H1 (cell line): Measurements from ENCODE around the gene SCMH1. TPM values are rescaled to one million over a fixed set of nuclear protein-coding genes. Genes with fewer than 3 reads are reported as not detected.

Source experiments
- CTCF ChIA-PET: fragments of 300-600 bp; sonication (Branson Sonifier 250); formaldehyde crosslinking; loops from one replicate; lab custom pipeline; 2021; ENCODE audit not compliant: partially characterized antibody; lab: Charles Lee
- POLR2A ChIA-PET: fragments of 300-600 bp; sonication (Branson Sonifier 250); formaldehyde crosslinking; loops from one replicate; lab custom pipeline; 2021; ENCODE audit warnings: inconsistent platforms; ENCODE audit not compliant: partially characterized antibody; lab: Charles Lee
- DNase-seq, 2 experiments: peaks; one replicate each; pipeline versions ENCODE4 v3.0.0 to v3.0.0-alpha.2; 2010 to 2022; ENCODE audit warnings: low spot score in 2 of 2, low read depth in 1 of 2, mixed read lengths in 1 of 2
- FAIRE-seq: peaks from 2 replicates; lab custom pipeline; 2011; peaks lifted over from hg19 to GRCh38; lab: Jason Lieb, UNC
- H2AFZ ChIP-seq: 2 replicates; pipeline ENCODE4 v1.8.1; 2012; ENCODE audit warnings: low read length, inconsistent platforms
- H2AK5ac ChIP-seq: 2 replicates; pipeline ENCODE4 v1.6.1; 2013; ENCODE audit warnings: low read depth, low read length
- H2BK120ac ChIP-seq: replicated peaks from 2 replicates; pipeline ENCODE3; 2013; ENCODE audit warnings: low read depth, low read length, inconsistent platforms
- H2BK12ac ChIP-seq: 2 replicates; pipeline ENCODE4 v1.6.1; 2013; ENCODE audit warnings: low read depth, low read length
- H2BK15ac ChIP-seq: 2 replicates; pipeline ENCODE4 v1.6.1; 2013; ENCODE audit warnings: low read length
- H2BK20ac ChIP-seq: 2 replicates; pipeline ENCODE4 v1.6.1; 2013; ENCODE audit warnings: low read length
- H2BK5ac ChIP-seq: 2 replicates; pipeline ENCODE4 v1.6.1; 2013; ENCODE audit warnings: low read depth, low read length
- H3K14ac ChIP-seq: 2 replicates; pipeline ENCODE4 v1.6.1; 2013; ENCODE audit warnings: inconsistent platforms; ENCODE audit not compliant: insufficient read length
- H3K18ac ChIP-seq: 2 replicates; pipeline ENCODE4 v1.6.1; 2013; ENCODE audit warnings: low read length; ENCODE audit errors: extremely low read depth
- H3K23ac ChIP-seq: 2 replicates; pipeline ENCODE4 v1.6.1; 2013; ENCODE audit warnings: inconsistent platforms; ENCODE audit not compliant: insufficient read length
- H3K23me2 ChIP-seq: 2 replicates; pipeline ENCODE4 v1.6.1; 2013; ENCODE audit warnings: low read depth, low read length
- H3K27ac ChIP-seq: 2 replicates; pipeline ENCODE4 v1.6.1; 2011; ENCODE audit warnings: low read depth, low read length, inconsistent platforms
- H3K27me3 ChIP-seq, 4 experiments: replicated peaks in 1 of 4; 1 replicate in 1 of 4; 2 replicates in 3 of 4; pipeline versions ENCODE4 v1.6.1 to v1.8.1; 2011 to 2013; ENCODE audit warnings: low read length in 3 of 4, mild to moderate bottlenecking in 3 of 4, inconsistent platforms in 2 of 4, mixed read lengths in 2 of 4, moderate library complexity in 1 of 4; ENCODE audit not compliant: control insufficient read depth in 3 of 4, insufficient read depth in 3 of 4; ENCODE audit errors: extremely low read depth in 1 of 4
- H3K36me3 ChIP-seq, 4 experiments: 2 replicates each; pipeline versions ENCODE4 v1.6.1 to v1.8.1; 2011 to 2013; ENCODE audit warnings: mild to moderate bottlenecking in 4 of 4, low read length in 3 of 4, moderate library complexity in 2 of 4, control low read depth in 1 of 4, inconsistent platforms in 1 of 4; ENCODE audit not compliant: insufficient read depth in 4 of 4, control insufficient read depth in 2 of 4
- H3K4ac ChIP-seq: replicated peaks from 2 replicates; pipeline ENCODE3; 2013; ENCODE audit warnings: low read length, low read depth, mixed read lengths, inconsistent platforms; ENCODE audit not compliant: insufficient read length
- H3K4me1 ChIP-seq, 4 experiments: replicated peaks in 1 of 4; 1 replicate in 1 of 4; 2 replicates in 3 of 4; pipeline versions ENCODE4 v1.6.1 to v1.8.1; 2011 to 2013; ENCODE audit warnings: low read length in 3 of 4, inconsistent platforms in 2 of 4, mixed read lengths in 1 of 4; ENCODE audit not compliant: insufficient read depth in 4 of 4, control insufficient read depth in 3 of 4
- H3K4me2 ChIP-seq, 2 experiments: 2 replicates each; pipeline versions ENCODE4 v1.6.1 to v1.8.1; 2011 to 2013; ENCODE audit warnings: low read depth in 2 of 2, low read length in 2 of 2, control low read depth in 1 of 2, inconsistent platforms in 1 of 2, mild to moderate bottlenecking in 1 of 2; ENCODE audit not compliant: insufficient read depth in 1 of 2
- H3K4me3 ChIP-seq, 4 experiments: fragments of 200-600, 300-600 bp in 1 of 4; sonication (generic), shearing (Covaris generic), sonication (Bioruptor Twin) in 1 of 4; 2 replicates each; pipeline versions ENCODE4 v1.5.1 to v1.8.1; 2011 to 2016; ENCODE audit warnings: low read length in 4 of 4, low read depth in 3 of 4, control low read depth in 2 of 4, inconsistent platforms in 2 of 4, mild to moderate bottlenecking in 2 of 4, mixed read lengths in 1 of 4, moderate library complexity in 1 of 4; ENCODE audit not compliant: insufficient read depth in 2 of 4; ENCODE audit errors: extremely low read depth in 1 of 4
- H3K56ac ChIP-seq: replicated peaks from 2 replicates; pipeline ENCODE3; 2013; ENCODE audit warnings: low read depth, mild to moderate bottlenecking, mixed read lengths, low read length, inconsistent platforms; ENCODE audit not compliant: insufficient read length
- H3K79me1 ChIP-seq: 2 replicates; pipeline ENCODE4 v1.6.1; 2013; ENCODE audit warnings: low read depth, low read length, control low read depth
- H3K79me2 ChIP-seq, 2 experiments: 2 replicates each; pipeline versions ENCODE4 v1.6.1 to v1.8.1; 2012 to 2013; ENCODE audit warnings: low read length in 2 of 2, mild to moderate bottlenecking in 2 of 2, inconsistent platforms in 1 of 2; ENCODE audit not compliant: insufficient read depth in 2 of 2, control insufficient read depth in 1 of 2
- H3K9ac ChIP-seq, 4 experiments: replicated peaks in 1 of 4; 1 replicate in 1 of 4; 2 replicates in 3 of 4; pipeline versions ENCODE4 v1.6.1 to v1.8.1; 2011 to 2013; ENCODE audit warnings: low read depth in 3 of 4, low read length in 3 of 4, control low read depth in 2 of 4, mild to moderate bottlenecking in 2 of 4, moderate library complexity in 2 of 4, inconsistent platforms in 1 of 4; ENCODE audit errors: extremely low read depth in 1 of 4
- H3K9me3 ChIP-seq, 2 experiments: 2 replicates each; pipeline versions ENCODE4 v1.6.1 to v1.8.1; 2012 to 2013; ENCODE audit warnings: mild to moderate bottlenecking in 2 of 2, moderate library complexity in 2 of 2, control low read depth in 1 of 2, inconsistent platforms in 1 of 2, low read depth in 1 of 2, low read length in 1 of 2, mixed read lengths in 1 of 2; ENCODE audit not compliant: insufficient read depth in 2 of 2
- H4K20me1 ChIP-seq, 2 experiments: replicated peaks in 1 of 2; 2 replicates each; pipeline versions ENCODE3 to v1.8.1; 2011 to 2013; ENCODE audit warnings: inconsistent platforms in 2 of 2, low read length in 2 of 2, mild to moderate bottlenecking in 1 of 2; ENCODE audit not compliant: insufficient read depth in 2 of 2, control insufficient read depth in 1 of 2
- H4K5ac ChIP-seq: 2 replicates; pipeline ENCODE4 v1.6.1; 2013; ENCODE audit warnings: low read length, low read depth, mixed read lengths, inconsistent platforms; ENCODE audit not compliant: insufficient read length
- H4K8ac ChIP-seq: 2 replicates; pipeline ENCODE4 v1.8.0; 2013; ENCODE audit warnings: mild to moderate bottlenecking, moderate library complexity, low read length, inconsistent platforms; ENCODE audit not compliant: insufficient read depth; ENCODE audit errors: extremely low read depth
- H4K91ac ChIP-seq: replicated peaks from 2 replicates; pipeline ENCODE3; 2013; ENCODE audit warnings: low read length, mixed read lengths, inconsistent platforms; ENCODE audit not compliant: insufficient read length
- BRCA1 ChIP-seq: IDR thresholded peaks from 2 replicates; pipeline ENCODE4 v1.6.1; 2012; ENCODE audit warnings: low read depth, low read length, improper control_type of control experiment
- CBX8 ChIP-seq: fragments of 300-800, 300-1000 bp; sonication (generic); IDR thresholded peaks from 2 replicates; pipeline ENCODE4 v1.7.1; 2016; ENCODE audit warnings: low read depth, low read length, borderline replicate concordance
- CTBP2 ChIP-seq: IDR thresholded peaks from 2 replicates; pipeline ENCODE4 v1.7.0; 2011; ENCODE audit warnings: borderline replicate concordance, mild to moderate bottlenecking, moderate library complexity, mixed read lengths, low read length; ENCODE audit not compliant: insufficient read depth, insufficient read length
- PHF8 ChIP-seq: fragments of 200-600 bp; sonication (generic); conservative IDR thresholded peaks from 2 replicates; pipeline ENCODE4 v1.7.1; 2012; ENCODE audit warnings: low read depth, mild to moderate bottlenecking, inconsistent platforms, low read length, moderate library complexity
- RXRA ChIP-seq: IDR thresholded peaks from 2 replicates; pipeline ENCODE4 v1.6.1; 2011; ENCODE audit warnings: low read depth, mild to moderate bottlenecking, low read length, moderate library complexity; ENCODE audit not compliant: insufficient read depth
- SAP30 ChIP-seq: fragments of 300-600 bp; sonication (generic); IDR thresholded peaks from 2 replicates; pipeline ENCODE4 v1.7.1; 2012; ENCODE audit warnings: low read length, moderate library complexity, mild to moderate bottlenecking, inconsistent platforms; ENCODE audit not compliant: insufficient read depth, insufficient replicate concordance
- SIX5 ChIP-seq: IDR thresholded peaks from 2 replicates; pipeline ENCODE4 v1.6.1; 2011; ENCODE audit warnings: mild to moderate bottlenecking, low read depth, low read length
- TAF7 ChIP-seq: optimal IDR thresholded peaks from 2 replicates; pipeline ENCODE3; 2011; ENCODE audit warnings: low read depth, mild to moderate bottlenecking, inconsistent platforms, low read length, moderate library complexity, borderline replicate concordance
- YY1 ChIP-seq: IDR thresholded peaks from 2 replicates; pipeline ENCODE4 v1.6.1; 2011; ENCODE audit warnings: low read depth, mild to moderate bottlenecking, low read length
- WGBS, 2 experiments: shearing (Covaris generic) in 1 of 2; methylation state at CpG; one replicate each; pipeline versions ENCODE4 v1.1.6 to v1.1.7; 2013 to 2015; ENCODE audit warnings: low lambda C conversion rate in 2 of 2, mixed read lengths in 2 of 2, inconsistent platforms in 1 of 2, low coverage in 1 of 2, missing lambda C conversion rate in 1 of 2; ENCODE audit not compliant: insufficient replicate concordance in 2 of 2, insufficient coverage in 1 of 2, insufficient read length in 1 of 2; ENCODE audit errors: extremely low coverage in 1 of 2, missing lambda C conversion rate in 1 of 2; 5-methylcytosine and 5-hydroxymethylcytosine counted together
- long read RNA-seq, 2 experiments: library from RNA in 1 of 2; library from capped mRNA in 1 of 2; stranded (forward); transcript quantifications; one replicate each; pipeline ENCODE4 v2.0.0, GENCODE V29; 2021; ENCODE audit warnings: inconsistent platforms in 1 of 2
- polyA minus RNA-seq, 3 experiments: library from RNA; depleted of rRNA, polyadenylated mRNA; stranded (reverse); fragments of >200 nt; gene quantifications; 1 replicate in 2 of 3; 2 replicates in 1 of 3; pipeline ENCODE4 v1.2.3, GENCODE V29; 2011
- polyA plus RNA-seq, 7 experiments: library from polyadenylated mRNA; depleted of rRNA in 3 of 7; stranded (reverse) in 5 of 7; unstranded in 2 of 7; fragments of >200 nt in 5 of 7; fragments of 200-250 nt in 2 of 7; gene quantifications; 1 replicate in 5 of 7; 2 replicates in 1 of 7; 4 replicates in 1 of 7; pipeline versions ENCODE4 v1.2.1 to v1.2.3, GENCODE V29; 2011 to 2013; ENCODE audit warnings: missing spikeins in 2 of 7, mixed read lengths in 2 of 7
- total RNA-seq: library from RNA; stranded (reverse); fragmentation: NEBNext Ultra II Directional; extraction: Animal tissue kit (Norgen Biotek cat#: 25700); gene quantifications from 2 replicates; pipeline ENCODE4 v1.2.1, GENCODE V29; 2021

The SCMH1 gene
- total RNA-seq: 16.6 and 16.7 TPM in 2 replicates
- polyA plus RNA-seq (2011; rRNA removed): 29.8 and 30.7 TPM in 2 replicates
- polyA plus RNA-seq (2011; cell fraction: cytosol; rRNA removed): 17.6 TPM
- 51.1 TPM for polyA plus RNA-seq (2011; cell fraction: nucleus; rRNA removed)
- polyA plus RNA-seq (2012, experiment 1 of 2): 15.1 to 20.6 TPM (median 19.8 TPM) in 4 replicates
- 10.8 TPM for polyA plus RNA-seq (2012, experiment 2 of 2)
- 13.3 TPM for polyA plus RNA-seq (2013, experiment 1 of 2)
- polyA plus RNA-seq (2013, experiment 2 of 2): 12.6 TPM
- 32.6 and 38.0 TPM in 2 replicates for polyA minus RNA-seq (2011; rRNA and poly(A)+ RNA removed)
- polyA minus RNA-seq (2011; cell fraction: cytosol; rRNA and poly(A)+ RNA removed): 14.2 TPM
- polyA minus RNA-seq (2011; cell fraction: nucleus; rRNA and poly(A)+ RNA removed): 30.5 TPM
- long read RNA-seq, experiment 1, partial matches to known transcripts: 1 of 8 reads
- long read RNA-seq, experiment 1, other reads (novel, unspliced or antisense): 6 of 8 reads
- long read RNA-seq, experiment 2, partial matches to known transcripts: 0 of 2 reads
- long read RNA-seq, experiment 2, other reads (novel, unspliced or antisense): 0 of 2 reads

DNA sequence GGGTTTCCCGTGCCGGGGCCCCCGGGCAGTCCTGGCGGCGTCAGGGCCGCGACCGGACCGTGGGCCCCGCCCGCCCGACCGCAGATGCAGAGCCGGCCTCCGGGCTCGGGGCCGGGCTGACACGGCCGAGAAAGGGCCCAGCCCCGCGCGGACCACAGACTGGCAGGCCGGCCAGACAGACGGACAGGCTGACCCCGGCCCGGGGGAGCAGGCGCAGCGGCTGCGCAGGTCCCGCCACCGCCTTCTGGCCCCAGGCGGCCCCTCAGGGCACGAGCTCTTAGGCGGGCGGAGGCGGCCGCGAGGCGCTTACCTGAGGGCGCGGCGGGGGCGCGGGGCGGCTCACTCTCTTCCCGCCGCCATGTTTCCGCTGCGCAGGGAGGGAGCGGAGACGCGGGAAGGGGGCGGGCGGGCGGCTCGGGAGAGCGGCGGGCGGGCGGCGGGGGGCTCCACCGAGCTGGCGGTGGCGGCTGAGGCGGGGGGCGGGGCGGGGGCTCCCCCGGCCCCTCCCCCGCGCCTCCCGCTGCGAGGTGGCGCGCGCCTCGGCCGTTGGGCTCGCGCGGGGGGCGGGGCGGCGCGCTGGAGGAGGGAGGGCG lies at the start of gene SCMH1:
Gene SCMH1 (minus strand): TSS at position 558 of the 593 bp plus-strand sequence. CDS start 56,173 bp downstream, outside the sequence.
- ChIA-PET CTCF (no interaction called here), POLR2A (interaction anchor here (1.5 kb wide), 1 partner anchor 262 kb away, joined by 3 read pairs; the partner anchor contains the start of gene CTPS1)
- Histone ChIP-seq H2BK120ac (peak within 1 kb of the TSS; percentile 60), H3K23me2 (peaks cover 7% of the 10 kb centered on the region; the same call in 1 of the 2 replicates), H3K27ac (0 out of 2 replicates have a peak within 1 kb of the TSS, but pooled peaks have one; percentile 26), H2AFZ (peak within 1 kb of the TSS; percentile 87), H3K79me1 (no peaks in the 10 kb centered on the region), H3K23ac (no peak within 1 kb of the TSS), H2BK12ac (peak within 1 kb of the TSS; percentile 56; the same call in 1 of the 2 replicates), H3K79me2 (peaks cover 0 to 14% of the 10 kb centered on the region in 2 experiments; a peak in 1 of 4 replicates), H2BK5ac (peak within 1 kb of the TSS; percentile 50; the same call in 1 of the 2 replicates), H3K4ac (peak within 1 kb of the TSS; percentile 27), H3K56ac (peak within 1 kb of the TSS; percentile 62), H2BK20ac (no peak within 1 kb of the TSS), H3K9ac (peak within 1 kb of the TSS; percentile 52 to 82 (median 63)), H2BK15ac (peak within 1 kb of the TSS; percentile 89; the same call in 1 of the 2 replicates), H3K4me3 (peak within 1 kb of the TSS; percentile 66 to 82 (median 76)), H3K4me2 (peak within 1 kb of the TSS; percentile 81 to 94), H3K9me3 (no peaks in the 10 kb centered on the region), H3K18ac (peak within 1 kb of the TSS; percentile 54), H3K14ac (no peak within 1 kb of the TSS), H4K20me1 (no peaks in the 10 kb centered on the region), H4K91ac (peak within 1 kb of the TSS; percentile 89), H4K8ac (peak within 1 kb of the TSS; percentile 92), H3K4me1 (peaks cover 0 to 9% (median 5%) of the 10 kb centered on the region in 4 experiments; a peak in 5 of 7 replicates), H3K36me3 (no peaks in the 10 kb centered on the region), H2AK5ac (no peak within 1 kb of the TSS), H4K5ac (peak within 1 kb of the TSS; percentile 78), H3K27me3 (peaks cover 0 to 5% (median under 1%) of the 10 kb centered on the region in 4 experiments; a peak in 4 of 7 replicates)
- DNase-seq: peak in 1 of 2 experiments; percentile 79
- 1% methylated on average over 25 of the region's 85 CpGs; no CpG with 5 or more reads in 1 of the 2 experiments for WGBS, 2 experiments
- no peak for FAIRE-seq
- no peak for TF ChIP-seq RXRA
- no peak for TF ChIP-seq SAP30
- no peak for TF ChIP-seq CBX8
- peak; percentile 88 for TF ChIP-seq YY1
- TF ChIP-seq BRCA1: no peak
- TF ChIP-seq SIX5: no peak
- TF ChIP-seq CTBP2: peak; percentile 30
- no peak for TF ChIP-seq TAF7
- peak; percentile 44; the same call in 1 of the 2 replicates for TF ChIP-seq PHF8
